Measurements from ENCODE around the gene DTX4. TPM values are rescaled to one million over a fixed set of nuclear protein-coding genes. Genes with fewer than 3 reads are reported as not detected.
A peak's percentile ranks its signal among the peaks of the same experiment; 100 is the strongest.

Gene DTX4
- total RNA-seq, 1 experiment from 2014 or later: 4.9 TPM

DNA sequence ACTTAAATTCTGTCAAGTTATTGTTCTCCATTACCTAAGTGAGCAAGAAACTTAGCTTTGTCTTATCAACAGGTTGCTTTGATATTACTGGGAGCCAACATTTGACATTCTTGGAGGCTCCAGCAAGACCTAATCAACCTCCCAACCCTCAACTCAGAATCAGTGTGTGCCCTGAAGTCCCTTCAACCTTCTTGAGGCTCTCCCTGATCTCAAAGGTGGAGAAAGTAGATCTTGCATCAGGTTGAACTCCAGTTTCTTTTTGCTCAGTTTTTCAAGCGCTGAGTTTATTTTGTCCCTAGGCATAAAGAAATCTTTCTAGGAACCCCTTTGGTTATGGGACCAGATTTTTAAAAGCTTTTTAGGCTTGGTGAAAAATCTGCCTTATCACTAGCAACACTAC lies 27.8 kb upstream of the DTX4 start:
- no TSS peak for BruUV-seq (replicated peaks)
- DNase-seq: peak; percentile 20
- Histone ChIP-seq H3K4me3 (ENCODE audit: low read length) (peak overlapping the region; percentile 79), H3K27me3 (ENCODE audit: low read length) (no peaks in the 10 kb centered on the region), H3K36me3 (ENCODE audit: low read depth, low read length) (peaks cover 22% of the 10 kb centered on the region), H2AFZ (ENCODE audit: low read length) (peak overlapping the region; percentile 85), H3K9ac (ENCODE audit: low read length) (peak overlapping the region; percentile 77), H3K4me1 (ENCODE audit: insufficient read depth, low read length) (peaks cover 38% of the 10 kb centered on the region), H3F3A (ENCODE audit: low read length, unreplicated experiment) (no peaks in the 10 kb centered on the region), H3K9me3 (ENCODE audit: low read length) (no peaks in the 10 kb centered on the region), H3K27ac (ENCODE audit: low read length) (peak overlapping the region; percentile 68), H3K79me2 (ENCODE audit: low read length) (peaks cover 45% of the 10 kb centered on the region), H4K20me1 (ENCODE audit: low read length) (no peaks in the 10 kb centered on the region), H3K9me2 (replicated peaks; ENCODE audit: low read length) (no peaks in the 10 kb centered on the region), H3K4me2 (ENCODE audit: low read length) (peak overlapping the region; percentile 94)
- intact Hi-C loops (cut with micrococcal nuclease): loop anchor here (5.0 to 10.0 kb wide), 2 partner anchors 411 to 567 kb away; partner anchors contain the start of genes LPXN and ZFP91
- TF ChIP-seq, protein P1, sequence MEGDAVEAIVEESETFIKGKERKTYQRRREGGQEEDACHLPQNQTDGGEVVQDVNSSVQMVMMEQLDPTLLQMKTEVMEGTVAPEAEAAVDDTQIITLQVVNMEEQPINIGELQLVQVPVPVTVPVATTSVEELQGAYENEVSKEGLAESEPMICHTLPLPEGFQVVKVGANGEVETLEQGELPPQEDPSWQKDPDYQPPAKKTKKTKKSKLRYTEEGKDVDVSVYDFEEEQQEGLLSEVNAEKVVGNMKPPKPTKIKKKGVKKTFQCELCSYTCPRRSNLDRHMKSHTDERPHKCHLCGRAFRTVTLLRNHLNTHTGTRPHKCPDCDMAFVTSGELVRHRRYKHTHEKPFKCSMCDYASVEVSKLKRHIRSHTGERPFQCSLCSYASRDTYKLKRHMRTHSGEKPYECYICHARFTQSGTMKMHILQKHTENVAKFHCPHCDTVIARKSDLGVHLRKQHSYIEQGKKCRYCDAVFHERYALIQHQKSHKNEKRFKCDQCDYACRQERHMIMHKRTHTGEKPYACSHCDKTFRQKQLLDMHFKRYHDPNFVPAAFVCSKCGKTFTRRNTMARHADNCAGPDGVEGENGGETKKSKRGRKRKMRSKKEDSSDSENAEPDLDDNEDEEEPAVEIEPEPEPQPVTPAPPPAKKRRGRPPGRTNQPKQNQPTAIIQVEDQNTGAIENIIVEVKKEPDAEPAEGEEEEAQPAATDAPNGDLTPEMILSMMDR (conservative IDR thresholded peaks at IDR 0.05; ENCODE audit: low read depth, low read length): no peak
- TF ChIP-seq EZH2 (IDR thresholded peaks at IDR 0.05; ENCODE audit: low read length, unreplicated experiment) (no peak), EZH2phosphoT487 (IDR thresholded peaks at IDR 0.05; ENCODE audit: borderline replicate concordance, low read length) (no peak)
- ATAC-seq: no peak
- ChIA-PET POLR2A (ENCODE audit: unreplicated experiment) (no interaction called here), CTCF (interaction anchor here (0.8 to 1.5 kb wide), 2 partner anchors 8 to 14 kb away, joined by 5 to 6 read pairs; no protein-coding TSS in a partner anchor)

DNA sequence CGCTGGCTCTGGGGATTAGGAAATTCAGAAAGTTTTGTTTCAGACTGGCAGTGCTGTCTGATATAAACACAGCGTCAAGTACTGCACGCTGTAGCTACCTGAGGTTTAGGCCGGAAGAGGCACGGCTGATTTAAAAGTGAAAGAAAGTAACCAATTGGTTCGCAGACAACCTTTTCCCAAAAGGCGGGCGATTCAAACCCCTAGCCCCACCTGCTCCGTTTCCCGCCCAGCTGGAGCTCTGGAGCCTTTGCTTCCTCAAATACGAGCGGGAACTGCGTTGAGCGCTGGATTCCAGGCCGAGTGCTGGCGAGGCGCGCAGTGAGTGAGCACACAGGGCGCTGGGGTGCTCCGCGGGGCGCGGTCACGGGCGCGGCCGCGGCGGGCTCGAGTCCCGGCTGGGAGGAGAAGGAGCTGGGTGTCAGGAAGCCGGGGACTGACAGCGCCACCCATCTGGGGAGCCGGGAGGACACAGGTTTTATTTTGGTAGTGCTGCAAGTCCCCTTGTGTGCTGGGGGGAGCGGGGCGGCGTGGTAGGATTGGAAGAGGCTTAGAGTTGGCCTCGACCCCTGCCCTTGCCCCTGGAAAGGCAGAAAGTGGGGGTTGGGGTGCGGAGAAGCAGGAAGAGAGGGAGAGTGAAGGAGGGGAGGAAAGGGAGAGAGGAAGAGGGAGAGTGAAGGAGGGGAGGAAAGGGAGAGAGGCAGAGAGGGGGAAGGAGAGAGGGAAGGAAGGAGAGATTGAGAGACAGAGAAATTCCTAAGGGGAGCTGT lies 27.2 kb upstream of the DTX4 start:
- no peaks in the 10 kb centered on the region for H3F3A ChIP-seq (ENCODE audit: low read length, unreplicated experiment)
- H3K9me3 ChIP-seq (ENCODE audit: low read length): no peaks in the 10 kb centered on the region
- no peaks in the 10 kb centered on the region for H3K9me2 ChIP-seq (replicated peaks; ENCODE audit: low read length)
- H3K27ac ChIP-seq (ENCODE audit: low read length): peak overlapping the region; percentile 68
- H3K36me3 ChIP-seq (ENCODE audit: low read depth, low read length): peaks cover 29% of the 10 kb centered on the region
- H3K4me3 ChIP-seq (ENCODE audit: low read length): peak overlapping the region; percentile 79
- ChIA-PET POLR2A (ENCODE audit: unreplicated experiment) (interaction anchor here (0.5 kb wide), 1 partner anchor 1403 kb away, joined by 3 read pairs; no protein-coding TSS in a partner anchor), CTCF (interaction anchor here (0.6 to 1.5 kb wide), 4 partner anchors 9 to 27 kb away, joined by 3 to 6 read pairs (median 4); no protein-coding TSS in a partner anchor)
- peaks cover 38% of the 10 kb centered on the region for H3K4me1 ChIP-seq (ENCODE audit: insufficient read depth, low read length)
- TF ChIP-seq EZH2phosphoT487 (IDR thresholded peaks at IDR 0.05; ENCODE audit: borderline replicate concordance, low read length): no peak
- TF ChIP-seq, protein P1 (conservative IDR thresholded peaks at IDR 0.05; ENCODE audit: low read depth, low read length): peak; percentile 58
- H3K9ac ChIP-seq (ENCODE audit: low read length): peak overlapping the region; percentile 77
- H3K4me2 ChIP-seq (ENCODE audit: low read length): peak overlapping the region; percentile 94
- no peaks in the 10 kb centered on the region for H4K20me1 ChIP-seq (ENCODE audit: low read length)
- H3K79me2 ChIP-seq (ENCODE audit: low read length): peaks cover 45% of the 10 kb centered on the region
- intact Hi-C loops (cut with micrococcal nuclease): loop anchor here (5.0 to 10.0 kb wide), 2 partner anchors 410 to 567 kb away; partner anchors contain the start of genes LPXN and ZFP91
- BruUV-seq (replicated peaks): no TSS peak
- H3K27me3 ChIP-seq (ENCODE audit: low read length): no peaks in the 10 kb centered on the region
- DNase-seq: peak; percentile 97
- ATAC-seq: peak; percentile 48
- peak overlapping the region; percentile 85 for H2AFZ ChIP-seq (ENCODE audit: low read length)

DNA sequence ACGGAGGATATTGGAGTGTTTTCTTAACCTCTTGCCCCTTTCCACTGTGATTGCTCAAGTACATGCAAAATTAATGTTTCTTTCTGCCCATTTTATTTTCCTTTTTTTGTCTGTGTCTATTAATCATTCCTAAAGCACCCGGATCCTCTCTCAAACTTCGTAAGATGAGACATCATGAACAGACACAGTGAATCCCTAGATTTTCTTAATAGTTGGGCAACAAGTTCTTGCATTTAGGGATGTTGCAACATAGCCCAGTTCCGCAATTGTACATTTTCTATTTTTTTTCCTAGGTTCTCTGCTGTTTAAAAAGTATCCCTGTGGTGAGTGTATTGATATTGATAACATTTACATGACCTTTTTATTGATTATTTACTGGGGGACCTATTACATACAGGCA lies 26.4 kb upstream of the DTX4 start:
- Histone ChIP-seq H3K9me3 (ENCODE audit: low read length) (no peaks in the 10 kb centered on the region), H3K9ac (ENCODE audit: low read length) (peak overlapping the region; percentile 77), H3K4me1 (ENCODE audit: insufficient read depth, low read length) (peaks cover 38% of the 10 kb centered on the region), H3K9me2 (replicated peaks; ENCODE audit: low read length) (no peaks in the 10 kb centered on the region), H3K4me3 (ENCODE audit: low read length) (peak overlapping the region; percentile 79), H2AFZ (ENCODE audit: low read length) (peak overlapping the region; percentile 85), H3F3A (ENCODE audit: low read length, unreplicated experiment) (no peaks in the 10 kb centered on the region), H3K27me3 (ENCODE audit: low read length) (no peaks in the 10 kb centered on the region), H3K27ac (ENCODE audit: low read length) (no peak overlapping the region), H3K79me2 (ENCODE audit: low read length) (peaks cover 45% of the 10 kb centered on the region), H3K36me3 (ENCODE audit: low read depth, low read length) (peaks cover 37% of the 10 kb centered on the region), H4K20me1 (ENCODE audit: low read length) (no peaks in the 10 kb centered on the region), H3K4me2 (ENCODE audit: low read length) (peak overlapping the region; percentile 94)
- no peak for ATAC-seq
- ChIA-PET CTCF (no interaction called here), POLR2A (ENCODE audit: unreplicated experiment) (no interaction called here)
- intact Hi-C loops (cut with micrococcal nuclease): loop anchor here (10.0 kb wide), 1 partner anchor 409 kb away; no protein-coding TSS in a partner anchor
- no TSS peak for BruUV-seq (replicated peaks)
- TF ChIP-seq EZH2phosphoT487 (IDR thresholded peaks at IDR 0.05; ENCODE audit: borderline replicate concordance, low read length) (no peak), EZH2 (IDR thresholded peaks at IDR 0.05; ENCODE audit: low read length, unreplicated experiment) (no peak)
- TF ChIP-seq, protein P1 (conservative IDR thresholded peaks at IDR 0.05; ENCODE audit: low read depth, low read length): no peak
- DNase-seq: peak; percentile 37
